ENCODE results near the gene DSCAM. TPM values are rescaled to one million over a fixed set of nuclear protein-coding genes. Genes with fewer than 3 reads are reported as not detected.

Gene DSCAM
- total RNA-seq, 1 donor from 2014 or later = not detected

- no peak overlapping the region for H3K27ac ChIP-seq
- TF ChIP-seq POLR2AphosphoS5 (IDR thresholded peaks at IDR 0.05; ENCODE audit: insufficient read depth in 1 of 2, low read depth in 1 of 2) (no peak), POLR2A (IDR thresholded peaks at IDR 0.05) (no peak), CTCF (IDR thresholded peaks at IDR 0.05) (no peak)
- DNase-seq (ENCODE audit: extremely low spot score in 2 of 2) = no peak
- no peaks in the 10 kb centered on the region for H3K4me1 ChIP-seq
- H3K9me3 ChIP-seq = no peaks in the 10 kb centered on the region
- no peaks in the 10 kb centered on the region for H3K36me3 ChIP-seq
- no peak overlapping the region for H3K4me3 ChIP-seq
- intact Hi-C loops (cut with DNase I) = no loop called here
- no peaks in the 10 kb centered on the region for H3K27me3 ChIP-seq
Measured at GRCh38 chr21:40408561-40408960, 438.4 kb downstream of the DSCAM start.

GRCh38 chr21:40404396-40404800, 442.6 kb downstream of the DSCAM start:
- intact Hi-C loops (cut with DNase I) = no loop called here
- H3K4me1 ChIP-seq = no peaks in the 10 kb centered on the region
- no peaks in the 10 kb centered on the region for H3K27me3 ChIP-seq
- no peaks in the 10 kb centered on the region for H3K9me3 ChIP-seq
- no peak overlapping the region for H3K4me3 ChIP-seq
- TF ChIP-seq POLR2A (IDR thresholded peaks at IDR 0.05) = no peak
- TF ChIP-seq POLR2AphosphoS5 (IDR thresholded peaks at IDR 0.05; ENCODE audit: insufficient read depth in 1 of 2, low read depth in 1 of 2) = no peak
- TF ChIP-seq CTCF (IDR thresholded peaks at IDR 0.05) = no peak
- no peak for DNase-seq (ENCODE audit: extremely low spot score in 2 of 2)
- no peak overlapping the region for H3K27ac ChIP-seq
- no peaks in the 10 kb centered on the region for H3K36me3 ChIP-seq

DNA sequence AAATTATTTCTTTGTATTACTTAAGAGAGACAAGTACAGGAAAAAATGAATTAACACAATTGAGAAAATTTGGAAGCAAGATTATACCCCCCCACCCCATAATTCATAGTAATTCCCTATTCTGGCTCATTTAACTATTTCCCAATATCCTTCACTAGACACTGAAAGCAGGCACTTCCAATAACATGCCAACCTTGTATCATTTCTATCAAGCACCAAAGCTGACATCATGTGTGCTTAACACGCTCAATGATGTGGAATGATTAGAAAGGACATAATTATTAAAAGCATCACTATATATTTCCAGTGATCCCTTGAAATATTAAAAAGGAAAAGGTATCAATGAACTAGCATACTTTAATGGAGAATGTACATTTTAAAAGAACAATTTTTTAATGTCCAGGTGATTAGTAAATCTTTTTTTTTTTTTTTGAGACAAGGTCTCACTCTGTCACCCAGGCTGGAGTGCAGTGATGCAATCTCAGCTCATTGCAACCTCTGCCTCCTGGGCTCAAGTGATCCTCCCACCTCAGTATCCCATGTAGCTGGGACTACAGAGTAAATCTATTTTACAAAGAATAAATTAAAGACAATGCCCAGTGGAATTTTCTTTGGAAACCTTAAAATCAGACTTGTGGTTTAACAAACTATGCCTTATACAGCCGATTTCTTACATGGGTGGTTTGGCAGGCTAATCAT, 443.9 kb downstream of the DSCAM start:
- H3K4me3 ChIP-seq = no peak overlapping the region
- no peak overlapping the region for H3K27ac ChIP-seq
- no peaks in the 10 kb centered on the region for H3K4me1 ChIP-seq
- H3K9me3 ChIP-seq = no peaks in the 10 kb centered on the region
- no peaks in the 10 kb centered on the region for H3K27me3 ChIP-seq
- intact Hi-C loops (cut with DNase I) = no loop called here
- TF ChIP-seq POLR2A (IDR thresholded peaks at IDR 0.05) (no peak), POLR2AphosphoS5 (IDR thresholded peaks at IDR 0.05; ENCODE audit: insufficient read depth in 1 of 2, low read depth in 1 of 2) (no peak), CTCF (IDR thresholded peaks at IDR 0.05) (no peak)
- H3K36me3 ChIP-seq = no peaks in the 10 kb centered on the region
- no peak for DNase-seq (ENCODE audit: extremely low spot score in 2 of 2)

- intact Hi-C loops (cut with DNase I) = no loop called here
- H3K27me3 ChIP-seq = no peaks in the 10 kb centered on the region
- TF ChIP-seq CTCF (IDR thresholded peaks at IDR 0.05) = no peak
- TF ChIP-seq POLR2A (IDR thresholded peaks at IDR 0.05) = no peak
- TF ChIP-seq POLR2AphosphoS5 (IDR thresholded peaks at IDR 0.05; ENCODE audit: insufficient read depth in 1 of 2, low read depth in 1 of 2) = no peak
- no peak overlapping the region for H3K4me3 ChIP-seq
- H3K27ac ChIP-seq = no peak overlapping the region
- no peak for DNase-seq (ENCODE audit: extremely low spot score in 2 of 2)
- no peaks in the 10 kb centered on the region for H3K9me3 ChIP-seq
- H3K36me3 ChIP-seq = no peaks in the 10 kb centered on the region
- no peaks in the 10 kb centered on the region for H3K4me1 ChIP-seq
Measured at GRCh38 chr21:40395732-40396131, 451.2 kb downstream of the DSCAM start.

DNA sequence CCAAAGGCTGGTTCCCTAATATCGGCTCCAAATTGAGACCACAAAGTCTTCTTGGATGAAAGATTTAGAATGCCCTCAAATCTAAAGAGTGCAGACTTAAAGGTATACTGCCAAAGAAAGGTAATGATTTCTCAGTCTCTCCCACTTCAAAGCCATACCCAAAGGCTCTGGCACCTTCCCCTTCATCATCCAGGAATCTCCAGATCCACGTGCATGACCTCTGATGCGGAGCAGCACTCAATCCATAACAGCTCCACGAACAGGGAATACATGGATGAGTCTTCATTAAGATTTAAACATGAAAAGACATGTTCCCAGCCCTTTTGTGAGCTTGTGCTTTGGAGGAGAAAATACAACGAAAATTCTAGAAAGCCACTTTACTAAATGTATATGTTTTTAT, 453.9 kb downstream of the DSCAM start:
- intact Hi-C loops (cut with DNase I) = no loop called here
- Histone ChIP-seq H3K4me3 (no peak overlapping the region), H3K27me3 (no peaks in the 10 kb centered on the region), H3K4me1 (no peaks in the 10 kb centered on the region), H3K36me3 (no peaks in the 10 kb centered on the region), H3K9me3 (no peaks in the 10 kb centered on the region), H3K27ac (no peak overlapping the region)
- TF ChIP-seq POLR2A (IDR thresholded peaks at IDR 0.05) (no peak), CTCF (IDR thresholded peaks at IDR 0.05) (no peak), POLR2AphosphoS5 (IDR thresholded peaks at IDR 0.05; ENCODE audit: insufficient read depth in 1 of 2, low read depth in 1 of 2) (no peak)
- DNase-seq (ENCODE audit: extremely low spot score in 2 of 2) = no peak

Measured in vagina (tissue), 2 donors.